Left colon (tissue), 2 donors: Measurements from ENCODE around the gene GADL1. TPM values are rescaled to one million over a fixed set of nuclear protein-coding genes. Genes with fewer than 3 reads are reported as not detected.

ENCODE experiments used
- ATAC-seq: fragments of 200-7000 bp; cut with Tn5 transposase; one replicate; pipeline ENCODE4 v1.9.1; 2020; ENCODE audit warnings: mild to moderate bottlenecking, moderate library complexity
- DNase-seq, 2 donors: peaks; one replicate each; pipeline ENCODE4 v3.0.0-alpha.2; 2020
- intact Hi-C, 2 donors: fragments of 100-400 bp; cut with DNase I in 1 of 2; cut with micrococcal nuclease in 1 of 2; formaldehyde crosslinking; loops; one replicate each; pipeline versions ENCODE4 v1.11.2 to v1.14.0; 2022; cut with DNase I, micrococcal nuclease
- long read RNA-seq: library from polyadenylated mRNA; unstranded; transcript quantifications from one replicate; pipeline ENCODE4 v2.0.0, GENCODE V29; 2021
- total RNA-seq, 2 donors: library from RNA; stranded (reverse); fragmentation: NEBNext Ultra II Directional; extraction: Animal tissue kit (Norgen Biotek cat#: 25700); gene quantifications; one replicate each; pipeline ENCODE4 v1.2.1, GENCODE V29; 2021
- donor health status: DM: no; HTN: no; CAD: no.
- donor health status: DM: yes; HTN: yes; CAD: no.

GADL1 gene, protein sequence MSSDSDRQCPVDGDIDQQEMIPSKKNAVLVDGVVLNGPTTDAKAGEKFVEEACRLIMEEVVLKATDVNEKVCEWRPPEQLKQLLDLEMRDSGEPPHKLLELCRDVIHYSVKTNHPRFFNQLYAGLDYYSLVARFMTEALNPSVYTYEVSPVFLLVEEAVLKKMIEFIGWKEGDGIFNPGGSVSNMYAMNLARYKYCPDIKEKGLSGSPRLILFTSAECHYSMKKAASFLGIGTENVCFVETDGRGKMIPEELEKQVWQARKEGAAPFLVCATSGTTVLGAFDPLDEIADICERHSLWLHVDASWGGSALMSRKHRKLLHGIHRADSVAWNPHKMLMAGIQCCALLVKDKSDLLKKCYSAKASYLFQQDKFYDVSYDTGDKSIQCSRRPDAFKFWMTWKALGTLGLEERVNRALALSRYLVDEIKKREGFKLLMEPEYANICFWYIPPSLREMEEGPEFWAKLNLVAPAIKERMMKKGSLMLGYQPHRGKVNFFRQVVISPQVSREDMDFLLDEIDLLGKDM
- total RNA-seq: not detected
- long read RNA-seq: 0 reads

DNA sequence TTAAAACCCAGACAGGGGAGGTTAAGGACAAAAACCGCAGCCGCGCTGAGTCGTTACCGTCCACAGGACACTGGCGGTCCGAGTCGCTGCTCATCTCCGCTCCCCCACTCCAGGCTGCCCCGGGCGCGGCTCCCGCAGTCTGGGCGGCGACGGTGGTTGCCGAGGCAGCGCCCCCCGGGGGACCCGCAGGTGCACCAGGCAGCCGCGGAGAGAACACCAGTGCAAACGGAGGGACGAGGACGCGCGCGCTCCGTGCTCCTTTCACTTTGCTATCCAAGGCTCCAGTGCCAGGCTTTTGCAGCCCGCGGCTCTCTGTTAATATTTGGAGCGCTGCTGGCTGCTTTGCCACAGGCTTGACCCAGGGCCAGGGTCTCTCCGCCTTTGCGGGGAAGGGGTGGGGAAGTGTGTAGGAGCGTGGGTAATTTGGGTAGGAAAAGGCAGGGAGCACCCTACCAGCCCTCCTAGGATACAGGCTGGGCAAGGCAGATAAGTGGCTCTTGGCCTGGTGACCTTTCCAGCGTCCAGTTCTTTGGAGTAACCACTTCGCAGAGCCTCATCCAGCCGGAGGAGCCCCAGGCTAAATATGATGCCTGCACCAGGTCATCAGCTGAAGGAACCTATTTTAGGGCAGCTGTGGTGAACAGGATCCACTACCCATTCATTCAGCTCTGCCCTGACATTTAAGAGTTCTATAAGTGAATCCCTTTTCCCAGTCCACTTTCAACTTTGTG lies at the start of gene GADL1:
GADL1 (minus strand) TSS at position 141 of the 731 bp plus-strand sequence; CDS start at position 94, 47 bp downstream.
- intact Hi-C loops: no loop called here
- DNase-seq (peak in 1 of 2 donors; percentile 7), ATAC-seq (no peak)

DNA sequence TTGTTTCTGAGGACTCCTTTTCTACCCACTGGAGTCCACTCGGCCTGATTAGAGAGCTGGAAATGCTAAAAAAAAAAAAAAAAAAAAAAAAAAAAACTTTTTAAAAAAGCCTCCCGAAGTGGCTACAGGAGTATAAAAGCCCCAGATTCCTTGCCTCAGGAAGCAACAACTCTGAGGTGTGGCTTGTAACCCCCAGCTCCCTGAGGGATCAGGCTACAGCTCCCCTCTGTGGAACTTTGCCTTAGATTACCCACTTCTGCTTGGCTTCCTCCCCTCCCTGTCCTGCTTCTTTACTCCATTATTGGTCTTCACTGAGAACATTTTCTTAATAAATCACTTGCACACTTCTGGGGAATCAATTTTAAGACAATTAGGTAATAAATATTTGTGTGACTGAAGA lies 49.7 kb upstream of the GADL1 start:
- no peak for ATAC-seq
- intact Hi-C loops: no loop called here

DNA sequence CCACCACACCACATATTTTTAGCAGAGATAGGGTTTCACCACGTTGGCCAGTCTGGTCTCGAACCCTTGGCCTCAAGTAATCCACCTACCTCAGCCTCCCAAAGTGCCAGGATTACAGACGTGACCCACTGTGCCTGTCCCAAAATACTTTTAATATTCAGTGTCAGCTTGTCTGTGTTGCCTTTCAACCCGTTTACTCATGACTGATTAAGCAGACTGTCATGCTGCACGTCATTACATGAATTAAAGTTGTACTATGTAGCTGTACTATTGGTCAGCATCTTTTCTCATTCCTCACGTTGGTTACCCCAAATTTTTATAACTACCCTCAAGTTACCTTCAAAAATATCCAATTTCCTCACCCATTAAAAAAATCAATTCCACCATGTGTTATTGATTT lies 48.7 kb upstream of the GADL1 start:
- intact Hi-C loops: no loop called here
- no peak for ATAC-seq
- no peak for DNase-seq

More for the DNA sequence above, 49.7 kb upstream of the GADL1 start:
- no peak for DNase-seq

DNA sequence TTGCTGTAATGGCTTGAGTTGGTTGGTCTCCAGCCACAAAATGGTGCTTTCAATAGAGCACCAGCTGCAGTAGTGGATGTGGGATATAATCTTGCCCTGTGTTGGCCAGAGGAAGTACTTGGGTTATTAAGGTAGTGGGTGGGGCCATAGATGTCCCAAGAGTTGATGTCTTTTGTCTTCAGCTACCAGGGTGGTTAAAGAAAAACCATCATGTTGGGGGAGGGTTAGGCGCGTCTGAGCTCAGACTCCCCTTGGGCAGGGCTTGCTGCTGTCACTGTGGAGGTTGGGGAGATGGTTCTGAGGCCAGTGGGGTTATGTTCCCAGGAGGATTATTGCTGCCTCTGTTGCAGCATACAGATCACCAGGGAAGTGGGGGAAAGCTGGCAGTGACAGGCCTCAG lies 46.9 kb upstream of the GADL1 start:
- intact Hi-C loops: no loop called here
- no peak for ATAC-seq
- DNase-seq: no peak

DNA sequence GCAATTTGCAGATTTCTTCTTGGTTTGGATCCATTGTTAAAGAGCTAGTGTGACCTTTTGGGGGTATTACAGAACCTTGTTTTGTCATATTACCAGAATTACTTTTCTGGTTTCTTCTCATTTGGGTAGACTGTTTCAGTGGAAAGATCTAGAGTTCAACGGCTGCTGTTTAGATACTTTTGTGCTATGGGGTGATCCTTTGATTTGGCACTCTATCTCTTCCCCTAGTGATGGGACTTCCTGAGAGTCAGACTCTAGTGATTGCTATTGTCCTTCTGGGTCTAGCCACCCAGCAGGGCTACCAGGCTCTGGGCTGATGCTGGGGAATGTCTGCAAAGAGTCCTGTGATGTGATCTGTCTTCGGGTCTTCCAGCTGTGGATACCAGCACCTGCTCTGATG lies 46.3 kb upstream of the GADL1 start:
- intact Hi-C loops: no loop called here
- no peak for ATAC-seq
- DNase-seq: no peak

DNA sequence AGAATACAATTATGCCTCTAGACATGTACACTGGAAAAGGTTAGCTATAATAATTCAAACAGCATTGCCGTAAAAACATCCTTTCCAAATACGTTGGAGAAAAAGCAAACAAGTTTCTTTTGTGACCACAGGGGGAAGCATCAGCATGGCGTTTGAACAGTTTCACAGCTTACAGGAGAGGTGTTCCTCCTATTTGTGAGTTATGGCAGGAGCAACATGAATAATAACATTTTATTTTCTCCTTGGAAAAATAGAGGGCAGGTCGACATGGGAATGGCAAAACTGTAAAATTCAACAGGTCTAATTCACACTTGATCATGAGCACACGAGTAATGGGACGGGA lies 39.7 kb upstream of the GADL1 start:
- ATAC-seq (peak; percentile 45), DNase-seq (no peak)
- intact Hi-C loops: no loop called here

DNA sequence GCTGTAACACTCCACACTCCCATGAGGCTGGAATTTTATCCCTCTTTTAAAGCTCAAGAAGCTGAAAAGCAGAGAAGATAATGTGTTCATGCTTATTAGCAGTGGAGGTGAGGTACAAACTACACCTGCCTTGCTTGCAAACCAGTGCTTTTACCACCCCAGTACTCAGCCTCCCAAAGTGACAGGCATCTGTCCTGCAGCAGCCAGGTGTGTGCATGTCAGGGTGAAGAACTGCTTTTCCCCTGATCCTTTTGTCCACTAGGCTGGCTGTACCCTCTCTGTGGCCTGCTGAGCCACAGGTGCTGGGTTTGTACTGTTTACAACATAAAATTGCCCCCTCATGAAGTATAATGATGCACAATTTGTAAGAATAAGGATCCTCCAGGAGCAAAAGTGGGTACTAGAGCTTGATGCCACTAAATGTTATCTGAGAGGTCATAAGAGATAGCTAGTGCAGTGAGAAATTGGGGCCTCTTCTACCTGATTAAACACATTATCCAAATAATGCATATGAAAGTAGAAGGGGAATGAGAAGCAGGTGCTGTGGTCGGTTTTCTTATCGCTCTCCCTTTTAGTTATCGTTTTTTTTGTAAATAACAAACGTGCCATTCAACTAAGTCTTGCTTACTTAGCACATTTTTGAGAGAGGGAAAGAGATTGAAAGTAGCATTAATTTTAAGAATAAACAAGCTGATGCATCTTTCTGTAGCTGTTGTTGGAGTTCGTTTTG lies 39.2 kb upstream of the GADL1 start:
- intact Hi-C loops: no loop called here
- ATAC-seq (no peak), DNase-seq (no peak)

DNA sequence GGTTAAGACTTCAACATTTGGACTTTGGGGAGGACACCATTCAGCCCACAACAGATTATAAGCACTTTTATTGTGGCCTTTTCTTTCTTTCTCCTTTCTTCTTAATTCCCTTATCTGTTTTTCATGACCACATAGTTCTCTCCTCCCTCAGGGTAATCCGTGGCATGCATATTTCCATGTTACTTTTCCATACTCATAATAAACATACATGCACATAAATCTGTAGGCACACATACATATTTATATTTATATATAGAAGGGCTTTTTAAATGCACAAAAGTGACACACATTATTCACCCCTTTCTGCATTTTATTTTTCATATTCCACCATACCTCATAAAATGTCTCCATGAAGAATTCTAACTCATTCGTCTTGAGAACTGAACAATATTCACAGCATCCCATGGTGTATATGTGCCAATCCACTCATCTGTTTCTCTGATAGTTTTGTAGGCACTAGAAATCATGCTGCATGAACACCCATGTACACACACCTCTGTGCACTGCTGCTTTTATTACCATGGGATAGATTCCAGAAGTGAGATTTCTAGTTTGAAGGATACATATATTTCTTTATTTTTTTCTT lies 38.1 kb upstream of the GADL1 start:
- intact Hi-C loops: no loop called here
- no peak for ATAC-seq

DNA sequence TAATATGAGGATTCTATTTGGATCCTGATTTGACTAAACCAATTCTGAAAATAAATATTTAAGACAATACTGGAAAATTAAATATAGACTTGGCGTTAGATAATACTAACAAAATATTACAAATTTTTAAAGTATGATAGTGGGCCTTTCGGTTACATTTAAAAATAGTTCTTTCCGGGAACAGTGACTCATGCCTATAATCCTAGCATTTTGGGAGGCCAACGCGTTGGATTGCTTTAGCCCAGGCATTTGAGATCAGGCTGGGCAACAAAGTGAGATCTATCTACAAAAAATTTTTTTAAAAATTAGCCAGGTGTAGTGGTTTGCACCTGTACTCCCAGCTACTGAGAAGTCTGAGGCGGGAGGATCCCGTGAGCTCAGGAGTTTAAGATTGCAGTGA lies 30.3 kb upstream of the GADL1 start:
- DNase-seq: no peak
- intact Hi-C loops: no loop called here
- no peak for ATAC-seq

More for the DNA sequence above, 38.1 kb upstream of the GADL1 start:
- DNase-seq: no peak

DNA sequence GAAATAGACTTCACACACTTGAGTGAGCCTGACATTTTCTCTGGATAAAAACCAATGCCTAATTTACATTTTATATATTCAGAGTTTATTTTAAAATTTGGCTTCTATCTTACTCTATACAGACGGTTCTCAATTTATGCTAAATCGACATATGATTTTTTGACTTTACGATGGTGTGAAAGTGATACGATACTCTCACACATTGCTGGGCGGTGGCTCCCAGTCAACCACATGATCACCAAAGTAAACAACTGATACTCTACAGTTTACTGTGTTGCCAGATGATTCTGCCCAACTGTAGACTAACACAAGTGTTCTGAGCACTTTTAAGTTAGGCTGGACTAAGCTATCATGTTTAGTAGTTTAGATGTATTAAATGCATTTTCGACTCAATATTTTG lies 25.1 kb upstream of the GADL1 start:
- ATAC-seq: peak; percentile 72
- intact Hi-C loops: no loop called here
- no peak for DNase-seq

DNA sequence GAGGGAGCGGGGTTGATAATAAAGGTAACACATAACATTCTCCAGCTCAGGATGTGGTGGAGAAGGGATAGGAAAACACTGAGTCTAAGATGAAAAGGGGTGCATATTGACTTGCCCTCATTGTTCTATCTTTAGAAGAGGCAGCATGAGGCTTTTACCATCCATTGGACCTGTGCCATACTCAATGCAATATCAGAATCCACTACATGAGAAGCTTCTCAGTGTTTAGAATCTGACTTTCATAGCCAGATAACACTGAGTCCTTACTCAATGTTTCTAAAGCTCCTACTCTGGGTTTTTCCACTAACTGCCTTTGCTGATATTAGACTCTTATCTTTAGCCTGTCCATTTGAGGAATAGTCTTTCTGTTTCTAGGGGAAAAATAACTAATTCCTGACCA lies 24.3 kb upstream of the GADL1 start:
- ATAC-seq (no peak), DNase-seq (no peak)
- intact Hi-C loops: no loop called here

DNA sequence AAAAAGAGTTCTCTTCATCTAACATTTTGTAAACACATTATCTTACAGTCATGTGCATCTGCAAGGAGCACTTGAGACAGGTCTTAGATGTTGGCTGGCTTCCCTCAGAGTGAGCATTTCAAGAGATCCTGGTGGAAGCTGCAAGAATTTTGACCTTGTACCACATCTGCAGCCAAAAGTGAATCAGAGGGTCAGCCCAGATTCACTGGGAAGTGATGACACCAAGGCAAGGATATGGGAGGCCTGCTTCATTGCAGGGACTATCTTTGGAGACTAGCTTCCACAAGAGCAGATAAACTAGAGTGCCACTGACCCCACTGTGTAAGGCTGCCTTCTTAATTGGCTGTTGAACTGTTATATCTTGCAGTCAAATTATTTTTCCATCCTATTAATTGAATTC lies 21.3 kb upstream of the GADL1 start:
- no peak for ATAC-seq
- intact Hi-C loops: no loop called here
- DNase-seq: no peak

DNA sequence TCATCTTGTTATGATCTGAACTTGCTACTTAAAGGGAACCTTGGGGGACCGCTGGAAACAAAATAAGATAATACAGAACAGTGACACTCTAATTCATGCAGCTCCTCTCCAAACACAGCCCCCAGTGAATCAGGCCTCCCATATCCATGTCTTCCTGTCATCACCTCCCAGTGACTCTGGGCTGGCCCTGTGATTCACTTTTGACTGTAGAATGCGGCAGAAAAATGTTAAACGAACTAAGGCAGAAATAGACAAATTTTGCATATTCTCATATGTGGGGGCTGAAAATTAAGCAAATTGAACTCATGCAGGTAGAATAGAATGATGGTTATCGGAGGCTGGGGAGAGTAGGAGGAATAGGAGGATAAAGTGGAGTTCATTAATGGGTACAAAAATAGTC lies 20.2 kb upstream of the GADL1 start:
- intact Hi-C loops: no loop called here
- no peak for ATAC-seq
- no peak for DNase-seq

DNA sequence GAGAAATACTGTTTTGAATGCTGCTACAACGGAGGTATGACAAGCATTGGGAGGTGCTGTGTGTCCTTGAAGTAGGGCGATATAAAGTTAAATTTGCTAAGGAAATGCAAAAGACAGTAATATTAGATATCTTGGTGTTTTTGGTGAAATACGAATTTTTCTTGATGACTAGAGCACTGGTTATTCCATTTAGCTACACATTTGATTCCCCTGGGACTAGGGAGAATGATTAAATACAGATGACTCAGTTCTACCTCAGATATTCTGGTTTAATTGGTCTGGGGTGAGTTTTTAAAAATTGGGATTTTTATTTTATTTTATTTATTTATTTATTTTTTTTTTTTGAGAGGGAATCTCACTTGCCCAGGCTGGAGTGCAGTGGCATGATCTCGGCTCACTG lies 18.7 kb upstream of the GADL1 start:
- ATAC-seq (no peak), DNase-seq (no peak)
- intact Hi-C loops: no loop called here

DNA sequence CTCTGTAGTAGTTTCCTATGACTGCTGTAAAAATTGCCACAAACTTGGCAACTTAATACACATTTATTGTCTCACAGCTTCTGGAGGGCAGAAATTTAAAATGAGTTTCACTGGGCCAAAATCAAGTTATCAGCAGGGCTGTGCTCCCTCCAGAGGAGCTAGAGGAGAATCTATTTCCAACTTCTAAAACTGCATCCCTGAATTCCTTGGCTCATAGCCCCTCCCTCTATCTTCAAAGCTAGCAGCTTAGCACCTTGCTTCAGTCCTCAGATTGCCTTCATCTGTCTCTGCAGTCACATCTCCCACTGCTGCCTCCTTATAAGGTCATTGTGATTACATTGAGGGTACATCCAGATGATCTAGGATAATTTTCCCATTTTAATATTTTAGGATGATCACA lies 17.8 kb upstream of the GADL1 start:
- no peak for ATAC-seq
- DNase-seq: no peak
- intact Hi-C loops: no loop called here

DNA sequence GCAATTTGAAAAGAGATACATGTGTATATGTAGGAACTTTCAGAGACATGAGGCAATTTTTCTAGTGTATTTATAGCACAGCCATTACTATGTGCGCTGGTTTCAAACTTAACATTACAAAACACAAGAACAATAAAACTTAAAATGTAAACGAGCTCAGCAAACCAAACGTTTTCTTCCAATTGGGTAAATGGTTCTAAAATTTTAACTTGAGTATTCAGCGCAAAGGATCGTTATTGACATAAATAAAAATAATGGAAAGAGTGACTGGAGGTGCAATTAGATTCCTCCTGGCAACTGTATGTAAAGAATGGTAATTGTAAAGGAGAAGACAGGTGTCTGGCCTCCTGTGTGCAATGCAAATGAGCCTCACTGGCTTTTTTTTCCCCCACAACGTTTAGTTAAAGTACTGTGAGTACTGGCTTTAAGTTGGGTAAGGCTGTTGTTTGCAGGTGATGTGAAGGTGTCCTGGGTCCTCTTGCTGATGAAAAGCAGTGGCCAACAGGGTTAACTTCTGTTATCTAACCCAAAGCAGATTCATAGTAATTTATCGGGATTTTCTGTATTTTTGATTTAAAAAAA lies 14.1 kb upstream of the GADL1 start:
- ATAC-seq: no peak
- intact Hi-C loops: no loop called here
- no peak for DNase-seq

DNA sequence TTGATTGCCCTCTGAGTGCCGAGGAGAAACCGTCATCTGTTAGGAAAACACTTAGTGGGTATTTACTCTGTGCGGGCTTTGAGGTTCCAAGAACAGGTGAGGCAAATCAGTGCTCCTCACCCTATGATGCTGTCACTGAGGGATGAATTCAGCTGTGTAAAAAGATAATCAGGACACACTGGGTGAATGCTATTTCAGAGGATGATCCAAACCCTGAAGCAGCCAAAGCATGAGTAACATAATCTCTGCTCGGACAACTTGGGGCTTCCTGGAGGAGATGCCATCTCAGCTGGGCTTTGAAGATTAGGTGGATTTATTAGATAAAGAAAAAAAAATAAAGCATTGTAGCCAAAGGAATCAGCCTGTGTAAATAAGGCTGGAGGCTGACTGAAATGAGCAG lies 10.5 kb upstream of the GADL1 start:
- no peak for DNase-seq
- intact Hi-C loops: no loop called here
- no peak for ATAC-seq

DNA sequence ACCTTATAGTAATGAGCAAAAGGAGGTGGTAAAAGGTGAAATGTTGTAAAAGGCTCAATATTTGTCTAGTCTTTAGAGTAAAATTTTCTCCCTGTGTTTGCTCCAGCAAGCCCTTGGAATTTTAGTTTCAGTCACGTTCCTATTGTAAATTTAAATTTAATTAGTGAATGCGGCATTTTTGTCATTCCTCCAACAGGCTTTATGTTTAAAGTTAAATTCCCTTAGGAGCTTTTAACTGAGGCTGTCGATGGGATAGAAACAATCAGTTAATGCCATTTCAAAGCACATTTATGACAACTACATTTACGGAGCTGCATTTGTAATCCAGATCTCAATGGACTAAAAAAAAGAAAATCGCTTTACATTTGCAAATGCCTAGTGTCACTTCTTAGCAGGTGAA lies 868 bp upstream of the GADL1 start:
- no peak for DNase-seq
- intact Hi-C loops: no loop called here
- ATAC-seq: no peak

DNA sequence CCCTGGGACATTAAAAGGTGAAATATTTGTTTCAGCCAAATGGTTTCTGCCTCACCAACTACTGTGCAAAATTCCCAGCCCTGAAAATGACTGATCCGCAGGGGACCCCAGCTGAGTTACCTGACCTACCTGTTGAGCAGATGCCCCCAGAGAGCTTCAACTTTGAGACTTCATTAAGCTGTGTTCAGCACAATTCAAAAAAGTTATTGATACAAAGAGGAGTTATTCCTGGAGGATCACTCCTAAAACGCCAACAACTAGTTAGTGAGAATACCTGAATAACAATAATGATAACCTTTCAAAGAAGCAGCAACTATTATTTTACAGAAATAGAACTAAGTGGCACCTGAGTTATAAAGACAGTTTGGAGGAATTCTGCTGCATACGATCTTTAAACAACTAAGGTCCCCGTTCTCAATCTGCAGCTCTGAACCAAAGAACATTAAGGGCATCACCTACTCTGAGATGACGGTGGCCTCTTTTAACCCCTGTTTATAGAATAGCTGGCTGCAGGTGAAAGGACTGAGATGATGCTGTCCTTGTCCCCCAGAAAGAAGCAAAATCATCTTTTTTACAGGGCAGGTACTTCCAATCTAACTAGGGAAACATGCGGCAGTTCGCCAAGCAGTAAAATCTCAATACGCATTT lies 659 bp downstream of the GADL1 start:
- no peak for ATAC-seq
- intact Hi-C loops: no loop called here
- DNase-seq: no peak
